A549 (cell line): ENCODE data around the gene ACTG1. TPM values are rescaled to one million over a fixed set of nuclear protein-coding genes. Genes with fewer than 3 reads are reported as not detected.
A peak's percentile ranks its signal among the peaks of the same experiment; 100 is the strongest.

Source experiments
- ATAC-seq, 2 experiments: fragments of 200-7000 bp in 1 of 2; fragments of >200 bp in 1 of 2; cut with Nextera tagmentation in 1 of 2; cut with Tn5 transposase in 1 of 2; 3 replicates each; pipeline versions ENCODE4 v1.8.0 to v1.9.1; 2018 to 2020; ENCODE audit warnings: mild to moderate bottlenecking in 1 of 2, moderate library complexity in 1 of 2
- CTCF ChIA-PET: fragments of 300-600 bp; sonication (Branson Sonifier 250); formaldehyde crosslinking; extraction: SDS; loops from one replicate; lab custom pipeline; 2021; ENCODE audit warnings: antibody characterized with exemption, inconsistent platforms; lab: Yijun Ruan, JAX
- POLR2A ChIA-PET: fragments of 350-600 bp; formaldehyde crosslinking; extraction: SDS; loops from one replicate; lab custom pipeline; 2021; ENCODE audit warnings: antibody characterized with exemption, inconsistent platforms; lab: Yijun Ruan, JAX
- DNase-seq, 2 experiments: peaks; one replicate each; pipeline versions ENCODE4 v3.0.0 to v3.0.0-alpha.2; 2011 to 2016; ENCODE audit warnings: low read depth in 1 of 2, low spot score in 1 of 2
- FAIRE-seq: peaks from 2 replicates; lab custom pipeline; 2011; peaks lifted over from hg19 to GRCh38; lab: Jason Lieb, UNC
- H3K27ac ChIP-seq, 2 experiments: fragments of >200 bp; sonication (Bioruptor Twin); formaldehyde crosslinking; 3 replicates each; pipeline ENCODE4 v1.5.1; 2016 to 2017
- H3K4me1 ChIP-seq: fragments of >200 bp; sonication (Bioruptor Twin); formaldehyde crosslinking; 3 replicates; pipeline ENCODE4 v1.6.1; 2016
- H3K4me2 ChIP-seq: fragments of >200 bp; sonication (Bioruptor Twin); formaldehyde crosslinking; 3 replicates; pipeline ENCODE4 v1.6.1; 2016
- H3K4me3 ChIP-seq: fragments of >200 bp; sonication (Bioruptor Twin); formaldehyde crosslinking; 3 replicates; pipeline ENCODE4 v1.5.1; 2016
- H3K9me3 ChIP-seq: fragments of >200 bp; sonication (Bioruptor Twin); formaldehyde crosslinking; 3 replicates; pipeline ENCODE4 v1.6.1; 2016
- BHLHE40 ChIP-seq: IDR thresholded peaks from 2 replicates; pipeline ENCODE4 v1.6.1; 2012; ENCODE audit warnings: low read depth, low read length, inconsistent platforms
- CBX8 ChIP-seq: fragments of 200-600 bp; sonication (generic); IDR thresholded peaks from 2 replicates; pipeline ENCODE4 v1.6.1; 2016
- CHD4 ChIP-seq: fragments of 200-600 bp; sonication (generic); IDR thresholded peaks from 2 replicates; pipeline ENCODE4 v1.6.1; 2016; ENCODE audit warnings: antibody characterized with exemption, mild to moderate bottlenecking, borderline replicate concordance
- E2F6 ChIP-seq: IDR thresholded peaks from 2 replicates; pipeline ENCODE4 v1.6.1; 2012; ENCODE audit warnings: low read depth, borderline replicate concordance
- EHMT2 ChIP-seq: fragments of 200-600 bp; sonication (generic); IDR thresholded peaks from 2 replicates; pipeline ENCODE4 v1.6.1; 2016; ENCODE audit warnings: antibody characterized with exemption, low read depth, mild to moderate bottlenecking, moderate library complexity
- ELK1 ChIP-seq: fragments of 150-350 bp; IDR thresholded peaks from 2 replicates; pipeline ENCODE4 v1.6.1; 2014; ENCODE audit warnings: low read depth, mild to moderate bottlenecking, low read length
- FOSL2 ChIP-seq, 2 experiments: fragments of 450-650 bp in 1 of 2; fragments of >200 bp in 1 of 2; sonication (Bioruptor Twin) in 1 of 2; formaldehyde crosslinking; IDR thresholded peaks; 2 replicates each; pipeline versions ENCODE4 v1.5.0 to v1.6.1; 2016 to 2020; ENCODE audit warnings: mild to moderate bottlenecking in 1 of 2, moderate library complexity in 1 of 2
- HDAC2 ChIP-seq: fragments of 200-600 bp; sonication (generic); IDR thresholded peaks from 2 replicates; pipeline ENCODE4 v1.6.1; 2016
- HES2 ChIP-seq: fragments of >200 bp; sonication (Bioruptor Twin); formaldehyde crosslinking; IDR thresholded peaks from 2 replicates; pipeline ENCODE4 v1.6.1; 2016
- HMGXB4 ChIP-seq: fragments of 250-450 bp; sonication (Bioruptor Pico); IDR thresholded peaks from 2 replicates; pipeline ENCODE4 v1.5.0; 2021; ENCODE audit warnings: mild to moderate bottlenecking, moderate library complexity, borderline replicate concordance
- HOXB13 ChIP-seq: fragments of 250-450 bp; sonication (Bioruptor Pico); IDR thresholded peaks from 2 replicates; pipeline ENCODE4 v1.5.0; 2020; ENCODE audit warnings: low read depth, mild to moderate bottlenecking, moderate library complexity
- HOXB5 ChIP-seq: fragments of 250-450 bp; sonication (Bioruptor Pico); IDR thresholded peaks from 2 replicates; pipeline ENCODE4 v1.5.0; 2020; ENCODE audit warnings: mild to moderate bottlenecking, moderate library complexity
- JUN ChIP-seq, 2 experiments: fragments of >200 bp; sonication (Bioruptor Twin); formaldehyde crosslinking; IDR thresholded peaks; 2 replicates in 1 of 2; 3 replicates in 1 of 2; pipeline ENCODE4 v1.6.1; 2016 to 2017
- JUNB ChIP-seq: fragments of >200 bp; sonication (Bioruptor Twin); formaldehyde crosslinking; IDR thresholded peaks from 2 replicates; pipeline ENCODE4 v1.6.1; 2016
- KDM5A ChIP-seq: fragments of 200-600 bp; sonication (generic); IDR thresholded peaks from 2 replicates; pipeline ENCODE4 v1.6.1; 2016; ENCODE audit warnings: antibody characterized with exemption, mild to moderate bottlenecking
- MAFK ChIP-seq: fragments of 450-650 bp; IDR thresholded peaks from 2 replicates; pipeline ENCODE4 v1.6.1; 2014; ENCODE audit not compliant: partially characterized antibody
- NFE2L2 ChIP-seq: fragments of 150-350 bp; conservative IDR thresholded peaks from 2 replicates; pipeline ENCODE4 v1.6.1; 2014; ENCODE audit warnings: low read length
- NPAS2 ChIP-seq: fragments of 250-450 bp; sonication (Bioruptor Pico); IDR thresholded peaks from 2 replicates; pipeline ENCODE4 v1.8.0; 2022; ENCODE audit warnings: mild to moderate bottlenecking, moderate library complexity, borderline replicate concordance
- NR3C1 ChIP-seq: fragments of >200 bp; sonication (Bioruptor Twin); formaldehyde crosslinking; IDR thresholded peaks from 3 replicates; pipeline ENCODE4 v1.6.1; 2017
- POLR2AphosphoS2 ChIP-seq: conservative IDR thresholded peaks from 2 replicates; pipeline ENCODE4 v1.6.1; 2012; ENCODE audit warnings: low read length, improper control_type of control experiment, inconsistent platforms
- RARB ChIP-seq: fragments of 250-450 bp; sonication (Bioruptor Pico); IDR thresholded peaks from 2 replicates; pipeline ENCODE4 v1.8.0; 2021; ENCODE audit warnings: mild to moderate bottlenecking, moderate library complexity
- RFX5 ChIP-seq: fragments of 450-650 bp; IDR thresholded peaks from 2 replicates; pipeline ENCODE4 v1.7.1; 2014; ENCODE audit warnings: antibody characterized with exemption, mild to moderate bottlenecking, moderate library complexity
- RNF2 ChIP-seq: fragments of 200-600 bp; sonication (generic); IDR thresholded peaks from 2 replicates; pipeline ENCODE4 v1.6.1; 2016; ENCODE audit warnings: low read depth, mild to moderate bottlenecking, antibody characterized with exemption, moderate library complexity, borderline replicate concordance
- SMC3 ChIP-seq: fragments of >200 bp; sonication (Bioruptor Twin); formaldehyde crosslinking; IDR thresholded peaks from 3 replicates; pipeline ENCODE4 v1.6.1; 2018; ENCODE audit warnings: inconsistent platforms
- ZC3H11A ChIP-seq: fragments of 450-650 bp; IDR thresholded peaks from 2 replicates; pipeline ENCODE4 v1.6.1; 2014; ENCODE audit warnings: antibody characterized with exemption, mild to moderate bottlenecking
- ZFP36 ChIP-seq: fragments of 450-650 bp; IDR thresholded peaks from 2 replicates; pipeline ENCODE4 v1.6.1; 2014; ENCODE audit warnings: borderline replicate concordance; ENCODE audit not compliant: partially characterized antibody
- ZNF302 ChIP-seq: fragments of 250-450 bp; sonication (Bioruptor Pico); IDR thresholded peaks from 2 replicates; pipeline ENCODE4 v1.9.0; 2021; ENCODE audit warnings: inconsistent platforms, mild to moderate bottlenecking, moderate library complexity
- ZSCAN20 ChIP-seq: fragments of 250-450 bp; sonication (Bioruptor Pico); IDR thresholded peaks from 2 replicates; pipeline ENCODE4 v1.8.0; 2022; ENCODE audit warnings: mild to moderate bottlenecking, moderate library complexity
- WGBS: methylation state at CpG from one replicate; pipeline ENCODE4 v1.1.6; 2017; ENCODE audit errors: missing lambda C conversion rate; 5-methylcytosine and 5-hydroxymethylcytosine counted together
- polyA plus RNA-seq, 4 experiments: library from polyadenylated mRNA; depleted of rRNA in 3 of 4; stranded (reverse); fragments of >200 nt; fragmentation: RNase III in 1 of 4; extraction: RNeasy Plus Mini Kit Qiagen cat#74134 plus additional on column Dnase treatment in 1 of 4; gene quantifications; 2 replicates in 3 of 4; 3 replicates in 1 of 4; pipeline ENCODE4 v1.2.3, GENCODE V29; 2011 to 2017
- TF ChIP-seq, protein P1 (sequence below): IDR thresholded peaks from 2 replicates; pipeline ENCODE4 v1.6.1; 2012

Gene ACTG1
- polyA plus RNA-seq, 2 of the 4 experiments (the other 2 are of a cell fraction) = 2,042 to 7,263 TPM

DNA sequence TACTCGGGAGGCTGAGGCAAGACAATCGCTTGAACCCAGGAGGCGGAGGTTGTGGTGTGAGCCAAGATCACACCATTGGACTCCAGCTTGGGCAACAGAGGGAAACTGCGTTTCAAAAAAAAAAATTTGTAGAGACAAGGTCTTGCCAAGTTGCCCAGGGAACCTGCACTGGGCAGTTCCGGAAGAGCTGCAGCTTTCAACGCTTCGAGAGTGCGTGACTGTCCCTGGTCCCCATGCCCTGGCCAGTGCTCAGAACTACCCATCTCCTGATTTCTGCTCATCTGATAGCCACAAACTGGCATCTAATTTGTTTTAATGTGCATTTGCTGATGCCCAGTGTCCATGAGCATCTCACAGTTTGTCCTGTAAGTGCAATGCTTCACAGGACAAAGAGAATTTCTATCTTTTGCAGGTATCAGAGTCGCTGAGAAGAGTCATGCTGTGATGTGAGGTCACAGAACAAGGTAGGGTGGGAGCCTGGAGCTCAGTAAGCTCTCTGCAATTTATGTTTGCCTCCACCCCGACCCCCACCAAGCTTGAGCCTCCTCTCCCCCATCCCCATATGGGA lies 3.9 kb downstream of the ACTG1 start (continued):
- TF ChIP-seq POLR2AphosphoS2 = peak; percentile 95

- no peaks in the 10 kb centered on the region for H3K9me3 ChIP-seq
- no peak for TF ChIP-seq RNF2
- no peak for TF ChIP-seq HOXB5 (CRISPR knock-in tag)
- TF ChIP-seq NPAS2 (CRISPR knock-in tag) = no peak
- TF ChIP-seq E2F6 = no peak
- TF ChIP-seq CBX8 = no peak
- TF ChIP-seq KDM5A = no peak
- no peak for TF ChIP-seq ZSCAN20 (CRISPR knock-in tag)
- TF ChIP-seq NFE2L2 = no peak
- TF ChIP-seq ELK1 = no peak
- no peak for TF ChIP-seq MAFK
- no peak for TF ChIP-seq RFX5
- peaks cover 12% of the 10 kb centered on the region for H3K4me1 ChIP-seq
- no peak for ATAC-seq
- no peak for DNase-seq
- no peak overlapping the region for H3K27ac ChIP-seq
- ChIA-PET POLR2A (no interaction called here), CTCF (interaction anchor here (0.6 to 7.4 kb wide), 6 partner anchors 14 to 249 kb away, joined by 3 to 43 read pairs (median 5); no protein-coding TSS in a partner anchor)
- FAIRE-seq = no peak
- no peak overlapping the region for H3K4me3 ChIP-seq
- no peak overlapping the region for H3K4me2 ChIP-seq
Measured at GRCh38 chr17:81503619-81504018, 9.0 kb downstream of the ACTG1 start.

GRCh38 chr17:81502471-81503017 lies 10.1 kb downstream of the ACTG1 start:
- no peak for FAIRE-seq
- ATAC-seq = peak in 1 of 2 experiments; percentile 25; a peak in 1 of 6 replicates
- POLR2A ChIA-PET = no interaction called here
- Histone ChIP-seq H3K4me3 (no peak overlapping the region), H3K4me2 (no peak overlapping the region)
- CTCF ChIA-PET = interaction anchor here (0.7 to 7.4 kb wide), 5 partner anchors 9 to 248 kb away, joined by 3 to 43 read pairs (median 3); no protein-coding TSS in a partner anchor
- WGBS = 72% methylated on average over 12 of the region's 12 CpGs
- TF ChIP-seq, protein P1, sequence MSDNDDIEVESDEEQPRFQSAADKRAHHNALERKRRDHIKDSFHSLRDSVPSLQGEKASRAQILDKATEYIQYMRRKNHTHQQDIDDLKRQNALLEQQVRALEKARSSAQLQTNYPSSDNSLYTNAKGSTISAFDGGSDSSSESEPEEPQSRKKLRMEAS = no peak
- TF ChIP-seq NR3C1 (no peak), HES2 (no peak), JUNB (no peak), HMGXB4 (no peak), HDAC2 (no peak), SMC3 (no peak), RARB (CRISPR knock-in tag) (no peak), EHMT2 (no peak), JUN (IDR thresholded peaks at IDR 0.05) (no peak), FOSL2 (IDR thresholded peaks at IDR 0.05) (no peak), FOSL2 (CRISPR knock-in tag; IDR thresholded peaks at IDR 0.05) (no peak), ELK1 (no peak), ZC3H11A (no peak), ZFP36 (no peak), NPAS2 (CRISPR knock-in tag) (no peak), CHD4 (no peak), BHLHE40 (no peak), HOXB13 (CRISPR knock-in tag) (no peak), ZNF302 (CRISPR knock-in tag) (no peak)
- TF ChIP-seq, all 56 proteins: peak for 0
- H3K4me1 ChIP-seq = peaks cover 12% of the 10 kb centered on the region
- H3K9me3 ChIP-seq = no peaks in the 10 kb centered on the region
- H3K27ac ChIP-seq = no peak overlapping the region
- DNase-seq = no peak
